Activated CD8-positive, alpha-beta memory T cell treated with anti-CD3 and anti-CD28 coated beads for 4 hours (primary cell): Measurements from ENCODE around the gene CDK13.
"Not testable (repeated sequence)": the region's sequence is repeated elsewhere in the genome, so short reads cannot be mapped to it uniquely, and the experiment has no call there.

ENCODE experiments used
- DNase-seq, 2 donors: peaks; one replicate each; pipeline ENCODE4 v3.0.0-alpha.2; 2020; ENCODE audit warnings: low read depth in 2 of 2

The CDK13 gene

DNA sequence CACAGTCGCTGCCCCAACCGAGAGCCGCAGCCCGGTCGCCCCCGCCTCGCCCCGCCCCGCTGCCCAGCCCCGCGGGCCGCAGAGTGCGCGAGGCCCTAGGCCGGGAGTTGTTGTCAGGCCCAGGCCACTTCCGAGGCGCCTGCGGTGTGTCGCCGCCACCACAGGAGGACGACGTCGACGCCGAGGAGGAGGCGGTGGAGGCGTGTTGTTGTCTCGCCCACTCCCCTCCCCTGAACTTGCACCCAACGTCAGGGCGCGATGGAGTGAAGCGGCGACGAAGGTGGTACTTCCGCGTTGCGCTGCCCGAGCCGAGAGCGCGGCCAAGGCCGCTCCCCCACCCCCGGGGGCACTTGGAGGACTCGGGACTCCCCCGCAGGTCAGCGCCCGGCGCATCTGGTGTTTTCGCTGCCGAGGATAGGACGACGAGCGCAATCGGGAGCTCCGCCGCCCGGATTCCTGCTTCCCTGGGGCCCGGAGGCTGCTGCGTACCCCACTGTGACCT is at the start of gene CDK13:
CDK13 (plus strand) TSS at position 286 of the 502 bp plus-strand sequence. CDS start 386 bp downstream, outside the sequence.
- peak; percentile 76 to 86 for DNase-seq

DNA sequence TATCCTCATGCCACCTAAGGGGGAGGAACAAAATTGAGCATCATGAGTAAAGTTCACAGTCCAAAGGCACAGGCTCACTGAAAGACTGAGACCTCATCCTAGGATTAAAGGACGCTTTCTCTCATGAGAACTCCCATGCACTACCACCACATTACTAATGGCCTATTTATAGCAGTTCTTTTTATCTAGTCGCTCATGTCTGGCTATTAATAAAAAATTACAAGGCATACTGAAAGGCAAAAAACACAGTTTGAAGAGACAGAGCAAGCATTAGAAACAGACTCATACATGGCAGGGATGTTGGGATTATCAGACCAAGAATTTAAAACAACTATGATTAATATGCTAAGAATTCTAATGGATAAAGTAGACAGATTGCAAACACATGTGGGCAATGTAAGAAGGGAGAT is 46.0 kb upstream of the CDK13 start:
- DNase-seq = no peak

DNA sequence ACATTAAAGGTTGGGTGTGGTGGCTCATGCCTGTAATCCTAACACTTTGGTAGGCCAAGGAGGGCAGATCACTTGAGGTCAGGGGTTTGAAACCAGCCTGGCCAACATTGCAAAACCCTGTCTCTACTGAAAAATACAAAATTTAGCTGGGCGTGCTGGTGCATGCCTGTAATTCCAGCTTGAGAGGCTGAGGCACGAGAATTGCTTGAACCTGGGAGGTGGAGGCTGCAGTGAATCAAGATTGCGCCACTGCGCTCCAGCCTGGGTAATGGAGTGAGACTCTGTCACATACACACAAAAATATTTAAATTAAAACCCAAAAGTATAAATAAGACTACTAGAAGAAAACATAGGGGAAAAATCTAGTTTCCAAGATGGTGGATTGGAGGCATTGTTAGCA is 41.9 kb upstream of the CDK13 start:
- DNase-seq = no peak

DNA sequence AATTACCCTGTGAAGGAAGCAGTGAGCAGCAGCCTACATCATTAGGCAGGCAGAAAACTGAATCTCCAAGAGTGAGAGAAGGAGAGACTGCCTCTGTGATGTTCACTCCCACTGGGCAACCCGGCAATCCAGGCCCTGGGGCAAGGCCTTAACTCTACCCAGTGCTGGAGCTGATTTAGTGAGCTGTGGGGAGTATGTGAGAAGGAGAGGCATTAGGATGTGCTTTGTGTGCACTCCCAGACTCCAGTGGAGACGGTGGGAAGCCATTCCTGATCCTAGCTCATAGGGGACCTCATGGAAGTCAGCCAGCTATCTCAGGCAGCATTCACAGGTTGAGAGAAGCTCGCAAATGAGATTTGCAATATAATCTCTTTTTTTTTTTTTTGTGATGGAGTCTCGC is 41.1 kb upstream of the CDK13 start:
- no peak for DNase-seq

DNA sequence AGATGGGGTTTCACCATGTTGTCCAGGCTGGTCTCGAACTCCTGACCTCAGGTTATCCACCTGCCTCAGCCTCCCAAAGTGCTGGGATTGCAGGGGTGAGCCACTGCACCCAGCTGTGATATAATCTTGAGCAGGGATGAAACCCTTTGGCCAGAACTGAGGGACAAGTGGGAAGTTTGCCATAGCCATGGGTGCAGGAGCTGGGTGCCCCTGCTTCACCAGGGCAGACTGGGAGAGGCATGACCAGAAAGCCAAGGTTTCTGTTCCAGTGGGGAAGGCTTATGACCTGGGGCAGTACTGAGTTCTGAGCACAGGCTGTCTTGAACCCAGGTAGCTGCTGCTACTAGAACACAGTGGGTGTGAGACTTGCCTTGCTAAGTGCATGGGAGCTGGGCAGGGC is 40.5 kb upstream of the CDK13 start:
- DNase-seq = no peak

DNA sequence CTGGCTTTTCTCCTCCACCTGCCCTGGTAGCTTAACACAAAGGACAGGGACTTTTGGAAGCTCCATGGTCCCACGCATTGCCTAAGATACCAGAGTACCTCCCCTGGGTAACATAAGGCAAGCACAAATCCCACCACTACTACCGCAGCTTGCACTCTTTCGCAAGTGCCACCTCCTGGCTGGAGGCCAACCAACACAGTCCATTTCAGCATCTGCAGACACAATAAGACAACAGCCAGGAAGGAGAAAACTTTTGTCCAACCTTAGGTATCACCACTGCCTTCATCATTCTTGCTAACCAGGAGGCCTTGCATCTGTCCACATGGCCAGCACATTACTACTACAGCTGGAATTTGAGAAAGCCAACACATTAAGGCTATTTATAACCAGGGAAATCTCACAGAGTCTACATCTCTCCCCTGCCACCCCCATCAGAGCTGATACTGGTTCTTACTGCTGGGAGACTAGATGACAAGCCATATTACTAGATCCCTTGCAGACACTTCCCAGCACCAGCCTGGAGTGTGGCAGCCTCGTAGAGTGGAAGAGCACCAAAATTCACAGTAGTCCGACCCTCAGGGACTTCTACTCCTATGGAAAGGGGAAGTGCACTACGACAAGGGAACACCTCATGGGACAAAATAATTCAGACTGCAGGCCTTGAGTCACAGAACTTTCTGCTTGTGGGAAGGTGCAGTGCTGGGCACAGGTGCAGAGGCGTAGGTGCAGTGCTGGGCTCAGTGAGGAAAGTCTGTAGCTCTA is 39.8 kb upstream of the CDK13 start:
- DNase-seq = no peak

DNA sequence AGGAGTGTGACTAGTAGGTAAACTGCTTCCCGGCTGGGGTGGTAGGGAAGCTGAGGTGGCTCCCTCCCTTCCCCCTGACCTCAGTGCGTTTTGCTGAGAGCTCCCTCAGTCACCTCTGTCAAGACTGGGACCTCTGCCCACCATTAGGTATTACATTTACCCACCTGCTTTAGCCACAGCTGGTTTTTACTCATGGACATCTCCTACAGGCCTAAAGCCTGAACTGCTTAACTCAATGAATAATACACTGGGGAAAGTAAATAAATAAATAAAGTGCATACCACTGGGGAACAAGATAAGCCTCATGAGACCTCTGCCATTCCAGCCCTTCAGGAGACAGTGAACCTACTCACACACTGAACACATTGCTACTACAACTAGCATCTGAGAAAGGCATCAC is 38.9 kb upstream of the CDK13 start:
- DNase-seq = no peak

DNA sequence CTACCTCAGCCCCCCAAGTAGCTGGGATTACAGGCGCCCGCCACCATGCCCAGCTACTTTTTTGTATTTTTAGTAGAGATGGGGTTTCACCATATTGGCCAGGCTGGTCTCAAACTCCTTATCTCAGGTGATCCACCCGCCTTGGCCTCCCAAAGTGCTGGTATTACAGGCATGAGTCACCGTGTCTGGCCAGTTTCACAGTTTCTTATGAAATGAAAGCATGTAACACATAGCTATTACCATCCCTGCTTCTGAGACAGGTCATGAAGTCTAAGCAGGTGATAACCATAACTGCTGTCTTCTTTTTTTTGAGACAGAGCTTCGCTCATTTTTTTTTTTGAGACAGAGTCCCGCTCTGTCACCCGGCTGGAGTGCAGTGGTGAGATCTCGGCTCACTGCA is 34.2 kb upstream of the CDK13 start:
- DNase-seq = not testable (repeated sequence)

DNA sequence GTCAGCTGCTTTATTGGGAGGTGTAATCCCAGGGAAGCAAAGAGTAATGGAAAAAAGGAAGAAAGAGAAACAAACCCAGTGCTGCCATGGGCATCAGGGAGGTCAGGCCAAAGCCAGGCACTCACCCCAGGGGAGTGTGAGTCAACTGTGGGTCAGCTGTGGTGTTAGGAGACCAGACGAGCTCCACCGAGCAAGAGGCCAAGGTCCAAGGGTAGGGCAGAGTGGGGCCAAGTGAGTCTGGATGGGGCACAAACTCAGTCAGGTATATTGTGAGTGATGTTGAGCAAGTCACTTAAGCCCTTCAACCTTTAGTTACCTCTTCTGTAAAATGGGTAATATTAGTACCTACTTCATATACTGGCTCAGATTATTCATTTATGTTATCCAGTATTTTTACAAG is 30.4 kb upstream of the CDK13 start:
- DNase-seq = no peak

DNA sequence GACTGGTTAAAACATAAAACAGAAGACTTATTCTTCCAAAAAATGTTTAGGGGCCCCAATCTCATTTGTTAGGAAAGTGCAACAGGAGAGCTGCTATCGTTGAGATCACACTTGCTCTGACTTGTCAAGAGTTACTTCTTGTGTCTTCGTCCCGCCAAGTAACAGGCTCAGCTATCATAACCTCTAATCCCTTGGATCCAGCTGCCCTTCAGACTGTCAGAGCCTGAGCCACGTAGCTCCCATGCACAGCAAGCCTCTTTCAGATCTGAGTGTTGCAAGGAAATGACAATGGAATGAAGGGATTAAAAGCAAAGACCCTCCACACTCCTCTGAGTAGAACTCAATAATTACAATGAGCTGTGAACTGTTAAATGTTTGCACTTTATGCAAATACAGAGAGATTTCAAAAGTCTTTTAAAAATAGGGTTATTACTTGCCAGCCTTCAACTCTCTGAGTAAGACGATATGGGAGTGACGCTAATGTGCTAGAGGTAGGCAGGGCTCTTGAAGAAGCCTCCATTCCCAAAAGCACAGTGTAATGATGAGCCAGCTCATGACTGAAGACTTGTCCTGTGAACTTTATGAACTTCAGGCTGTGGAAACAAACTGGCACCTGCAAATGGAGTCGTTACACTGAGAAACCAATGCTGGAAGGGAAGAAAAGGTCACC is 28.4 kb upstream of the CDK13 start:
- no peak for DNase-seq

DNA sequence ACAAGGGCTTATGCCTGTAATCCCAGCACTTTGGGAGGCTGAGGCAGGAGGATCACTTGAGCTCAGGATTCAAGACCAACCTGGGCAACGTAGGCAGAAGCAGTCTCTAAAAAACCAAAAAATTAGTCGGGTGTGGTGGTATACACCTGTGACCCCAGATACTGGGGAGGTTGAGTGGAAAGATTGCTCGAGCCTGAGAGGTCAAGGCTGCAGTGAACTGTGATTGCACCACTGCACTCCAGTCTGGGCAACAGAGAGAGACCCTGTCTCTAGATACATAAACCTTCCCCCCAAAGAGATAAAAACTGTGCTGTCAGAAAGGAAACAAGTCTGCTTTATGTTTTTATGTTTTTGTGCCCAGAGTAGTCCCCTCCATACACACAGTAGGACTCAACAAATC is 27.5 kb upstream of the CDK13 start:
- DNase-seq = no peak

DNA sequence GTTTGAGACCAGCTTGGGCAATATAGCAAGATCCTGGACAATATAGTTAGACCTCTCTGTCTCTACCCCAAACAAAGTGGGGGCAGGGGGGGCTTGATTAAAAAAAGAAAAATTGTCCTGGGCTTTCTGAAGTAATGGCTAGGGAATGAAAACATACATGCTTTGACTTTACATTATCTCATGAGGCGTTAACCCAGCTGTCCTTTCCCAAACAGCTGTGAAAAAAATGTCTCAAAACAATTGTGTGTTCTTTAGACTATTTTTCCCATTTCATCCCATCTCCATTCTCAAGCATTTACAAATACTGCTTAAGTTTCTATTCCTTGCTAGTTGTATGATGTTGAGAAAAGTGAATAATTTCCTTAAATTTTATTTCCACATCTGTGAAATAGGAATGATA is 27.0 kb upstream of the CDK13 start:
- no peak for DNase-seq

DNA sequence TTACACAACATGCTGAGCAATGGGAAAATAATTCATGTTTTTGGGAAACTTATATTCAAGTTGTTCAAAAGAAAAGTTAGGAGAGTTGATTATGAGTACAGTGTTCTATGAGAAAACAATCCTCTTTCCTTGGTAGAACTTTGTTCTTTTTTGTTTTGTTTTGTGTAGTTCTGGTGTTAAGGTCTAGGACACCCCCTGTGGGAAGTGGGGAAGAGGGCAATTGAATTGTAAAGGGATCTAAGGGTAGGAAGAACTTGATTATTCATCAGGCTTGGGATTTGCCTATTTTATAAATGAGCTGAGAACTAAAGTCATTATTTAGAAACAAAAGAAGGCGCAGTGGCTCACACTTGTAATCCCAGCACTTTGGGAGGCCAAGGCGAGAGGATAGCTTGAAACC is 25.9 kb upstream of the CDK13 start:
- no peak for DNase-seq

DNA sequence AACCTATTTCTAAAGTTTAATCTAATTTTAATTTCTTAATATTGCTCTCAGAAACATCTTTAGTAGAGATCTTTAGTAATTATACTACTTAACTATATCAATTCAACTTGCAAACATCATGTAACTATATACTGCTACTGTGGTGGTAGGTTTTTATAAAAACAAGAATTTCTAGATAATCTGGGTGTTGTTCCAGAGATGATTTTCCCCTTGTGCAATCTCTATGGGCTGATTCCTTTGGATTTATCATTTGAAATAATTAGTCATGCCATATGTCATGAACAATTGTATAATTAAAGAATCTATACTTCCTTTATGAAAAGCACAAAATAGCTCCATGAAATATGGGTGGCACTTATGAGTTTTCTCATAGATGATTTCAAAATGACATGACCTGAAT is 23.9 kb upstream of the CDK13 start:
- no peak for DNase-seq

DNA sequence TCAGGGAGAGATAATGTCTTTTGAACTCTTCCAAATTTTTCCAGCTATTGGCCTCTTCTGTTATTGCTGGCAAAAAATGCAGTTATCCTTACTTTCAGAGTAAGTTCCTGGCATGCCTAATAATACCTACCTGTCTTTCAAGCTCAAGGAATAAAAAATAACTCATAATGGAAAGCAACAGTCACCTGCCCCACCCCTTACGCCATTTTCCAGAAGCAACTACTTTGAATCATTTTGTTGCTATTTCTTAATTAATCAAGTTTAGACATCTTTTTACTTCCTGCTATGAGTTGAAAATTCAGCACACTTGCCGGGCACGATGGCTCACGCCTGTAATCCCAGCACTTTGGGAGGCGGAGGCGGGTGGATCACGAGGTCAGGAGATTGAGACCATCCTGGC is 23.0 kb upstream of the CDK13 start:
- no peak for DNase-seq

DNA sequence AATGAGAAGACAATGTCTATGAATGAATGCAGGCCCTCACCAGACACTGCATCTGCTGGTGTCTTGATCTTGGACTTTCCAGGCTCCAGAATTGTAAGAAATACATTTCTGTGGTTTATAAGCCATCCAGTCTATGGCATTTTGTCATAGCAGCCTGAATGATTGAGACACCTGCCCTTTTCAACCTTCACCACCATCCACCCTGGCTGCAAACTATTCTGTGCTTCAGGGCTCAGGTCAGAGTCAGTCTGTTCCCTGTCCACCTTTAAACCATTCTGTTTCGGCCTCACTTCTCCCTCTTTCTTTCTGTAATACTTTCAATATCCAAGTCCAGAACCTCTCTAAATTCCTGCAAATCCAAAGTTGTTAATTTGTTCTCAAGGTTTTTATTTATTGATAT is 15.9 kb upstream of the CDK13 start:
- DNase-seq = no peak

DNA sequence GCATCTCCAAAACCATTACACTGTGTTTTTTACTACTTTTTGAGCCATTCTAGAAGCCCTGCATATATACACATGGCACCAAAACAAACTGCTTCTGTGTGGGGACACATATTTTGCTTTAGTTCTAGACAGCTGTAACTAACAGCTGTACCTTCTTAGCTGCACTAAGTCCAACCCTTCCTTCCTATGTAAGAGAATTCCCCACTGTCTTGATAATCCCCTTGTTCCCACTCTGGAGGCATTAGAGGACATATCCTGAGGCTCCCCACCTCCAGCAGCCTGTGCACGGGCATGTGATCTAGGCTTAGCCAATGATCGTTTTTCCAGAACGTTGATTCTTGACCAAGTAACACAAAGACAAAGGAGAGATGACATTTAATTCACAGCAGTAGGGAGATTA is 13.3 kb upstream of the CDK13 start:
- no peak for DNase-seq

DNA sequence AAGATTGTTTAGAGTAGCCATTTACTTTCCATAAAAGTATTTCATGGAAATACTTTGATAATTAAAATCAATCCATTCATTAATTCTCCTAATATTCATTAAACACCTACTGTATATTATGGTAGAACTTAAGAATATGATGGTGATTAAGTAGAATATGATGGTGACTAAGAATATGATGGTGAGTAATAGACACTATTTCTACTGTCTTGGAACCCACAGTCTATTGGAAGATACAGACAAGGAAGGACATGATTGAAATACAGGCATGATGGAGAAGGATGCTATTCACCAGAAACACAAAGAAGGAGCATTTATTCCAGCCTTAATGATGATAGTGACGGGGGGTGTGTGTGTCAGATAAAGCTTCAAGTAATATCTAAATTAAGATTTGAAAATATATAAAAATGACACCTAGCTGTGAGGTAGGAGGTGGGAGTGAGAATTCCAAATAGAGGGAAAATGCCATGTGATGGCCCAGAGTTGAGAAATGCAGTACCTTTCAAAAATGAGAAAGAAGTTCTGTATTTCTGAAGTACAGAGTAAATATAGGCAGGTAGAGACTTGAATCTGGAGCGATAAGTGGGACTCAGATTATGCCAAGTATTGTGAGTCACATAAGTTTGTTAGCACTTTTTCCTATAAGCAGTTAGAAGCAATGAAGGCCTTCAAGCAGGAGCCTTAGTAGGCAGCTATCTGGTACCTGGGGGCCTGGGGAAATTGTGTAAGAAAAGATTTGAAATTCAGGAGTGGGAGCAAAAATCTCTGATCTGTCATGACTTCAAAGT is 12.5 kb upstream of the CDK13 start:
- no peak for DNase-seq

DNA sequence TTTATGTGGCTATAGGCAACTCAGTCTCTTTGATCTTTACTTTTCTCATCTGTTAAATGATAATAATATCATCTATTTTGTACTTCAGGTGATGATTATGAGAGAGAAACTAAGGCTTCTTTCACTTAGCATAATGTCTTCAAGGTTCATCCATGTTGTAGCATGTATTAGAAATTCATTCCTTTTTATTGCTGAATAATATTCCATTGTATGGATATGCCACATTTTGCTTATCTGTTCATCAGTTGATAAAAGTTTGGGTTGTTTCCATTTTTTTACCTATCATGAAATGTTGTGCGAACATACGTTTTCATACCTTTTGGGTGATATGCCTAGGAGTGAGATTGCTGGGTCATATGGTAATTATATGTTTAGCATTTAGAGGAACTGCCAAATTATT is 7.2 kb upstream of the CDK13 start:
- no peak for DNase-seq

DNA sequence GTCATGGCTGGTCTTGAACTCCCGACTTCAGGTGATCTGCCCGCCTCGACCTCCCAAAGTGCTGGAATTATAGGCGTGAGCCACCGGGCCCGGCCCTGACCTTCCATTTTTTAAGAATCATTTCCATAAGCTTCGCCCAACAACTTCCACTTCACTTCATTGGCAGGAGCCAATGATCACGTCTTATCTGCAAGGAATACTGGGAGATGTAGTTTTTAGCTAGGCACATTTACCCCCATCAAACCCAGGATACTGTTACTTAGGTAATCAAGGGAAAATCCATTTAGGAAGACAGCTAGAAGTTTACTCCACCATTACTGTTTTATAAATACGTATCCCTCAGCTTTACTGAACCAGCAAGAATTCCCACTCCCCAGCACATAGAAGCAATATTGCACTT is 3.4 kb upstream of the CDK13 start:
- no peak for DNase-seq

DNA sequence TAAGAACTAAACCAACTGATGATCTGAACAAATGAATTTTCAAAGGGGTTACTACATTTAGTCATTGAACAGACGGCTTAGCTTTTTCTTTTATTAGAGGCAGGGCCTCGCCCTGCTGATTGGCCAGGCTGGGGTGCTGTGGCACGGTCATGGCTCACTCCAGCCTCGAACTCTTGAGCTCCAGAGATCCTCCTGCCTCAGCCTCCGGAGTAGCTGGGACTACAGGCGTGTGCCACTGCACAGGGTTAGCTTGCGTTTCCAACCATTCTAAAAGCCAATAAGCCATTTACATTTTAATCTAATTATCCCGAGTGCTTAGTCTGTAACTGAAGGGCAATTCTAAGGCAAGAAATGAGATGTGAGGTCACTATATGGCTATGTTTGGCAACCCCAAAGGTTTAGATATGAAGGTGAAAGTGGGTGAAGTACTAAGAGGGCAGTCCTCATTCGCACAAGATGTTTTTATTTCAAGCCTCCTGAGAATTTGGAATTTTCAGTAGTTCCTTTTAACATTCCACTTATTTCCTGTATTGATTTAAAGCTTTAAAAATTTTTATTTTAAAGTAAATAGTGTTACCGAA is 1.6 kb upstream of the CDK13 start:
- no peak for DNase-seq
